NT2/D1 (cell line): ENCODE results near the gene G0S2.

Experiments
- SUZ12 ChIP-seq: IDR thresholded peaks from 2 replicates; pipeline ENCODE4 v1.6.1; 2011; ENCODE audit not compliant: insufficient read length, insufficient read depth; ENCODE audit errors: extremely low read depth
- YY1 ChIP-seq: IDR thresholded peaks from 2 replicates; pipeline ENCODE4 v1.6.1; 2011; ENCODE audit not compliant: insufficient read length, insufficient read depth

GRCh38 chr1:209634005-209634737 is 41.0 kb upstream of the G0S2 start:
- TF ChIP-seq SUZ12 (no peak), YY1 (no peak)
